T-helper 1 cell treated with Interleukin-12 subunit alpha and Interleukin-12 subunit beta and Interleukin-4 antibody, amounts not matched to agents 30 μg/mL and 1 μg/mL, for 36 hours (primary cell): ENCODE results near the gene GSTO1.

Experiments
- H3K27ac Mint-ChIP-seq: one replicate; pipeline ENCODE4 v1.8.0; 2021; ENCODE audit warnings: mild to moderate bottlenecking, mixed read lengths
- H3K27me3 Mint-ChIP-seq: one replicate; pipeline ENCODE4 v1.8.0; 2021; ENCODE audit warnings: low read depth, mixed read lengths
- H3K36me3 Mint-ChIP-seq: one replicate; pipeline ENCODE4 v1.8.0; 2021; ENCODE audit warnings: low read depth, mixed read lengths
- H3K4me1 Mint-ChIP-seq: one replicate; pipeline ENCODE4 v1.8.0; 2021; ENCODE audit warnings: low read depth, mixed read lengths
- H3K4me3 Mint-ChIP-seq: one replicate; pipeline ENCODE4 v1.8.0; 2021; ENCODE audit warnings: mild to moderate bottlenecking, moderate library complexity, mixed read lengths
- H3K9me3 Mint-ChIP-seq: one replicate; pipeline ENCODE4 v1.8.0; 2021; ENCODE audit warnings: mixed read lengths

GSTO1 gene

GRCh38 chr10:104315486-104315921 is 60.8 kb downstream of the GSTO1 start:
- Mint-ChIP-seq H3K4me3 (no peak overlapping the region), H3K36me3 (peaks cover 26% of the 10 kb centered on the region), H3K27me3 (no peaks in the 10 kb centered on the region), H3K9me3 (no peaks in the 10 kb centered on the region), H3K4me1 (peaks cover 41% of the 10 kb centered on the region), H3K27ac (no peak overlapping the region)

- H3K4me1 Mint-ChIP-seq, result peaks cover 43% of the 10 kb centered on the region
Observed at GRCh38 chr10:104316321-104317099, 61.8 kb downstream of the GSTO1 start.

More at GRCh38 chr10:104316321-104317099, 61.8 kb downstream of the GSTO1 start:
- Mint-ChIP-seq H3K36me3 (peaks cover 22% of the 10 kb centered on the region), H3K4me3 (no peak overlapping the region), H3K9me3 (no peaks in the 10 kb centered on the region), H3K27me3 (no peaks in the 10 kb centered on the region), H3K27ac (no peak overlapping the region)
